RCC 7860 (cell line): Measurements from ENCODE around the gene PTPRG.

Experiments used
- DNase-seq: peaks from one replicate; pipeline ENCODE4 v3.0.0-alpha.2; 2015; ENCODE audit warnings: low spot score
- FAIRE-seq: peaks from 2 replicates; lab custom pipeline; 2012; peaks lifted over from hg19 to GRCh38; lab: Jason Lieb, UNC

The PTPRG gene

GRCh38 chr3:61562042-61562720 lies 810 bp downstream of the PTPRG start:
- FAIRE-seq, result no peak

GRCh38 chr3:61562721-61563312 lies 1.4 kb downstream of the PTPRG start:
- no peak for DNase-seq

More at GRCh38 chr3:61562042-61562720, 810 bp downstream of the PTPRG start:
- no peak for DNase-seq

GRCh38 chr3:61563313-61564271 lies 2.2 kb downstream of the PTPRG start:
- no peak for FAIRE-seq
- no peak for DNase-seq

More at GRCh38 chr3:61562721-61563312, 1.4 kb downstream of the PTPRG start:
- no peak for FAIRE-seq

GRCh38 chr3:61564395-61565059 lies 3.2 kb downstream of the PTPRG start:
- DNase-seq, result peak; percentile 53
- no peak for FAIRE-seq

- DNase-seq, result peak; percentile 44
- FAIRE-seq, result peak; percentile 76
Measured at GRCh38 chr3:61565569-61565968, 4.2 kb downstream of the PTPRG start.

GRCh38 chr3:61568127-61568526 lies 6.8 kb downstream of the PTPRG start:
- DNase-seq (no peak), FAIRE-seq (no peak)

GRCh38 chr3:61569856-61570580 lies 8.6 kb downstream of the PTPRG start:
- DNase-seq (peak; percentile 10), FAIRE-seq (peak; percentile 75)

- DNase-seq, result peak; percentile 10
- FAIRE-seq, result peak; percentile 26
Measured at GRCh38 chr3:61570813-61571212, 9.4 kb downstream of the PTPRG start.

- DNase-seq, result no peak
- peak; percentile 30 for FAIRE-seq
Measured at GRCh38 chr3:61571516-61572336, 10.4 kb downstream of the PTPRG start.

- FAIRE-seq, result no peak
Measured at GRCh38 chr3:61572879-61573278, 11.5 kb downstream of the PTPRG start.

GRCh38 chr3:61573441-61573840 lies 12.1 kb downstream of the PTPRG start:
- FAIRE-seq (no peak), DNase-seq (no peak)

More at GRCh38 chr3:61572879-61573278, 11.5 kb downstream of the PTPRG start:
- no peak for DNase-seq

- FAIRE-seq, result peak; percentile 78
- DNase-seq, result peak; percentile 65
Measured at GRCh38 chr3:61574854-61575253, 13.5 kb downstream of the PTPRG start.

GRCh38 chr3:61575893-61576292 lies 14.5 kb downstream of the PTPRG start:
- FAIRE-seq (no peak), DNase-seq (no peak)

GRCh38 chr3:61577760-61578159 lies 16.4 kb downstream of the PTPRG start:
- DNase-seq (no peak), FAIRE-seq (no peak)

- FAIRE-seq, result no peak
- DNase-seq, result no peak
Measured at GRCh38 chr3:61578667-61579367, 17.4 kb downstream of the PTPRG start.

- no peak for FAIRE-seq
Measured at GRCh38 chr3:61579685-61580084, 18.3 kb downstream of the PTPRG start.

GRCh38 chr3:61580982-61581643 lies 19.7 kb downstream of the PTPRG start:
- DNase-seq (no peak), FAIRE-seq (no peak)

More at GRCh38 chr3:61579685-61580084, 18.3 kb downstream of the PTPRG start:
- no peak for DNase-seq

- DNase-seq, result no peak
- FAIRE-seq, result no peak
Measured at GRCh38 chr3:61582287-61582686, 20.9 kb downstream of the PTPRG start.
